Measurements from ENCODE around the gene DCC. TPM values are rescaled to one million over a fixed set of nuclear protein-coding genes. Genes with fewer than 3 reads are reported as not detected.

DCC gene
- total and polyA plus RNA-seq, 2 experiments from 2014 or later: 0.27 to 0.38 TPM

DNA sequence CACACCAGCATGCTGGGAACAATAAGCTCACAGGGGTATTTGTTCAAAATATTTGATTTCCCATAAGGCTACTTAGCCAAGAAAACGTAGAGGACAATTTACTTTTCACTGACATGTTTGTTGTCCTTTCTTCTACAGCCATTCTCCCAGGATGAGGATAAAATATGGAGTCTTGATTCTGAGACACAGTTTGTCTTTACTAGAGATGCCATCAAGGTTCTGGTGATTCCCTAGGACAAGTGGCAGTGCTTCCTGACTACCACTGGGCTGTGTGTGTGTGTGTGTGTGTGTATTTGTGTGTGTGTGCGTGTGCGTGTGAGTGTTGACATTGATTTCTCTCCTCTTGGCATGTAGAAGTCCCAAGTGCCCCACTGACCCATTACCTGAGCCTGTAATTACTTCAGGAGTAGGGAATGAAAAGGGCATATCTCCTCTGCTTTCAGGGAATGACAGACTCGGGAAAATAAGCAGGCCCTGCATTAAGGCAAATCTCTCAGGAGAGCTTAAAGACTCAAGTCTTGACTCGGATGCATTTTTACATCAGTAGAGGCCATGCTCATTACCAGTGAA lies 761.6 kb downstream of the DCC start:
- Histone ChIP-seq H3K4me1 (ENCODE audit: low read depth) (no peaks in the 10 kb centered on the region), H3K4me3 (no peak overlapping the region), H3K27ac (no peak overlapping the region), H3K36me3 (no peaks in the 10 kb centered on the region), H3K9me3 (ENCODE audit: low read depth) (no peaks in the 10 kb centered on the region), H3K27me3 (no peaks in the 10 kb centered on the region)
- peak in 1 of 2 donors; percentile 4 for DNase-seq (ENCODE audit: low read depth in 1 of 2, low spot score in 1 of 2)
- no peak for TF ChIP-seq CTCF (IDR thresholded peaks at IDR 0.05; ENCODE audit: low read depth, low read length)

DNA sequence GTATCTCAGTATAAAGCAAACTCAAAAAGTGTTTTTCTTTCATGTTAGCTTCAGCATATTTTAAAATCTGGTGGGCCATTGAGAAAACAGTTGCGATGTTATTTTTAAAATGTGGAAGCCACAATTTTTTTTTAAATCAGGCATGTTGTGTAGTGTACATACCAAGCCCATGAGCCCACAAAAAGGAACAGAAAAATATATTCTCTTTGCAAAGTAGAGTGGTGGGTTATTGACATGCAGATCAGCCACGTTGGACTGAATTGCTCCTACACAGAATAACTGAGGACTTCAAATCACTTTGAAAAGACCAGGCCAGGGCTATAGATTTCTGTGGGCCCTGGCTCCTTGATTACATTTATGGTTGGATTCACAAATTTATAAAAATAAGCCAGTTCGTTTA lies 774.4 kb downstream of the DCC start:
- no peaks in the 10 kb centered on the region for H3K4me1 ChIP-seq (ENCODE audit: low read depth)
- H3K27me3 ChIP-seq: no peaks in the 10 kb centered on the region
- no peaks in the 10 kb centered on the region for H3K9me3 ChIP-seq (ENCODE audit: low read depth)
- H3K36me3 ChIP-seq: no peaks in the 10 kb centered on the region
- no peak overlapping the region for H3K4me3 ChIP-seq
- no peak for TF ChIP-seq CTCF (IDR thresholded peaks at IDR 0.05; ENCODE audit: low read depth, low read length)
- no peak for DNase-seq (ENCODE audit: low read depth in 1 of 2, low spot score in 1 of 2)
- H3K27ac ChIP-seq: no peak overlapping the region

DNA sequence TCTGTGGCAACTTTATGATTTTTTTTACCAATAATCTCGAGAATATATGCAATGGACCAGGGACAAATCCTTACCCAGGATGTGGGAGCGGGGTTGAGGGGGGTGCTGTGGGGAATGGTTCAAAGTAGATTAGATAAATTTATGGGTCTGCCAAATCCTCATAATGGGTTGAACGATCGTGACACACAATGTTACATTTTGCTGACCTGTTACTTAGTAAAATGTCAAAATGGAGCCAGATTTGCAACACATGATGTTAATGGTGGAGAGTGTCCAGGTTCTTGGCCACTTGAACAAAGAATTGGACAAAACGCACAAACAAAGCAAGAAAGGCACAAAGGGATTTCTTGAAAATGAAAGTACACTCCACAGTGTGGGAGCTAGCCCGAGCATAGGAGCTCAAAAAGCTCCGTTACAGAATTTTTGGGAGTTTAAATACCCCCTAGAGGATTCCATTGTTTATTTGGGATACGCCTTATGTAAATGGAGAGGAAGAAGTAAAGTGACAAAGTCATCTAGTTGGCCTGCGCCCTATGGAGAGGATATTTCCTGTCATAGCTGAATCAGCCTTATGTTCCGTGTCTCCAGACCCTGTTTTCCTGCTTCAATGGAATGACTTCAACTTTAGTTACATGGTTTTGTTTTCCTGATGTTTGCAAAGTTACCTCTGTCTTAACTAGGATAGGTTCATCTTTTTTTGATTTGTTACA lies 776.0 kb downstream of the DCC start:
- Histone ChIP-seq H3K9me3 (ENCODE audit: low read depth) (no peaks in the 10 kb centered on the region), H3K27ac (no peak overlapping the region), H3K4me3 (no peak overlapping the region), H3K36me3 (no peaks in the 10 kb centered on the region), H3K27me3 (no peaks in the 10 kb centered on the region), H3K4me1 (ENCODE audit: low read depth) (no peaks in the 10 kb centered on the region)
- TF ChIP-seq CTCF (IDR thresholded peaks at IDR 0.05; ENCODE audit: low read depth, low read length): no peak
- DNase-seq (ENCODE audit: low read depth in 1 of 2, low spot score in 1 of 2): no peak

DNA sequence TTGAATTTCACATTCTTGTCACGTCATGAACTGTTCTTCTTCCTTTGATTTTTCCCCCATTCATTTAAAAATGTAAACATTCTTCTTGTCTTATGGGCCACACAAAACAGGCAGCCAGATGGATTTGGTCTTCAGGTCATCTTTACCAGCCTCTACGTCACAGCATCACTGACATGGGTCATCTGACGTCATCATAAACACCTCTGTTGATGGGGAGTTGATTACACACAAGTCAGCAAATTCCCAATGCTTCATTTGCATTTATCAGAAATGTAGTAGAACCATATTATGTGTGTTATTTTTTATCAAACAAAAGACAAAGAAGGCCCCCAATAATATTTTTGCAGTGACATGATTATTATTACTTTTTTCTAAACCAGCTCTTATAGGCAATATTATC lies 777.9 kb downstream of the DCC start:
- Histone ChIP-seq H3K4me1 (ENCODE audit: low read depth) (no peaks in the 10 kb centered on the region), H3K4me3 (no peak overlapping the region), H3K36me3 (no peaks in the 10 kb centered on the region), H3K9me3 (ENCODE audit: low read depth) (no peaks in the 10 kb centered on the region), H3K27ac (no peak overlapping the region), H3K27me3 (no peaks in the 10 kb centered on the region)
- no peak for TF ChIP-seq CTCF (IDR thresholded peaks at IDR 0.05; ENCODE audit: low read depth, low read length)
- no peak for DNase-seq (ENCODE audit: low read depth in 1 of 2, low spot score in 1 of 2)

DNA sequence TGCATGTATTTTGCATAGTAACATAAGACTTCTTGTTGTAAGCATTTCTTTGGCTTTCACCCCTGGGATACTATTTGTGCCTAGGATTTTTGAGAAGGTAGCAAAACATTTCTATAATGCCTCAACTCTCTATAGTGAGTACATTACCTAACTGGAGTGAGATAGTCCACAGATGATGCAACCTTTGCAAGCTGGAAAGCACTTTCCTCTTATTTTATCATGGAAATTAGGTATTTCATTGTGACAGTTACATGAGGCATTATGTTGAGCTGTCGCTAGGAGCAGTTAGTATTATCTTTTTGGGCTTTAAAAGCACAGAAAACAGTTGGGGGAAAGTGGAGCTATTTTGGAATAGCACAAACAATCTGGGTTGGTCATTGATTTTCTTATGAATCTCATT lies 786.2 kb downstream of the DCC start:
- no peak for TF ChIP-seq CTCF (IDR thresholded peaks at IDR 0.05; ENCODE audit: low read depth, low read length)
- H3K36me3 ChIP-seq: no peaks in the 10 kb centered on the region
- H3K4me3 ChIP-seq: no peak overlapping the region
- H3K27ac ChIP-seq: no peak overlapping the region
- no peak for DNase-seq (ENCODE audit: low read depth in 1 of 2, low spot score in 1 of 2)
- no peaks in the 10 kb centered on the region for H3K27me3 ChIP-seq
- no peaks in the 10 kb centered on the region for H3K9me3 ChIP-seq (ENCODE audit: low read depth)
- no peaks in the 10 kb centered on the region for H3K4me1 ChIP-seq (ENCODE audit: low read depth)
